Sigmoid colon (tissue), 7 donors: Measurements from ENCODE around the gene INPP5D. TPM values are rescaled to one million over a fixed set of nuclear protein-coding genes. Genes with fewer than 3 reads are reported as not detected.

Experiments used
- DNase-seq: peaks from one replicate; pipeline ENCODE4 v3.0.0-alpha.2; 2019
- H3K27ac ChIP-seq, 4 donors: fragments of 200-600 bp; sonication (generic); one replicate each; pipeline ENCODE4 v1.5.1; 2016 to 2019; ENCODE audit warnings: mild to moderate bottlenecking in 1 of 4
- H3K27me3 ChIP-seq, 3 donors: fragments of 200-600 bp; sonication (generic); one replicate each; pipeline ENCODE4 v1.5.1; 2019; ENCODE audit warnings: mild to moderate bottlenecking in 1 of 3
- H3K36me3 ChIP-seq, 4 donors: fragments of 200-600 bp; sonication (generic); one replicate each; pipeline ENCODE4 v1.5.1; 2016 to 2019
- H3K4me1 ChIP-seq, 4 donors: fragments of 200-600 bp; sonication (generic); one replicate each; pipeline ENCODE4 v1.5.1; 2017 to 2019
- H3K4me3 ChIP-seq, 4 donors: fragments of 200-600 bp; sonication (generic); one replicate each; pipeline ENCODE4 v1.5.1; 2017 to 2019; ENCODE audit warnings: mild to moderate bottlenecking in 2 of 4, moderate library complexity in 1 of 4
- H3K9me3 ChIP-seq, 4 donors: fragments of 200-600 bp in 3 of 4; sonication (generic) in 3 of 4; one replicate each; pipeline versions ENCODE4 v1.5.1 to v1.6.1; 2013 to 2019
- EP300 ChIP-seq, 4 donors: sonication (generic); formaldehyde crosslinking; IDR thresholded peaks; one replicate each; pipeline ENCODE4 v1.6.1; 2017; ENCODE audit warnings: antibody characterized with exemption in 4 of 4
- POLR2A ChIP-seq, 2 donors: fragments of 450-650 bp; IDR thresholded peaks; one replicate each; pipeline ENCODE4 v1.6.1; 2016; ENCODE audit warnings: antibody characterized with exemption in 2 of 2, mild to moderate bottlenecking in 2 of 2, moderate library complexity in 2 of 2
- POLR2AphosphoS5 ChIP-seq, 4 donors: sonication (generic); formaldehyde crosslinking; IDR thresholded peaks; one replicate each; pipeline ENCODE4 v1.6.1; 2017; ENCODE audit warnings: antibody characterized with exemption in 4 of 4
- WGBS, 2 donors: extraction: QIAGEN DNeasy Blood & Tissue Kit; methylation state at CpG; one replicate each; pipeline ENCODE4 v1.1.7; 2013; 5-methylcytosine and 5-hydroxymethylcytosine counted together
- intact Hi-C: fragments of 100-400 bp; cut with DNase I; formaldehyde crosslinking; loops from one replicate; pipeline ENCODE4 v1.15.1; 2023
- polyA plus RNA-seq, 3 donors: library from polyadenylated mRNA; stranded (reverse); fragments of 200-250 nt; gene quantifications; one replicate each; pipeline ENCODE4 v1.2.3, GENCODE V29; 2013
- total RNA-seq, 4 donors: library from RNA; depleted of rRNA; stranded (reverse); fragments of >200 nt; gene quantifications; one replicate each; pipeline ENCODE4 v1.1.0, GENCODE V29; 2016
- TF ChIP-seq, protein P1 (sequence below), 4 experiments: fragments of 450-650 bp in 3 of 4; fragments of 200-600 bp in 1 of 4; IDR thresholded peaks; one replicate each; pipeline ENCODE4 v1.5.1; 2016 to 2019; ENCODE audit warnings: antibody characterized with exemption in 4 of 4, mild to moderate bottlenecking in 3 of 4, moderate library complexity in 2 of 4
- donor health status: healthy with polysubstance abuse.
- donor health status: Bipolar disorder and iron deficiency.
- donor health status: healthy.

The INPP5D gene
- total and polyA plus RNA-seq, 7 donors: 4.2 to 44.8 (median 8.7) TPM

DNA sequence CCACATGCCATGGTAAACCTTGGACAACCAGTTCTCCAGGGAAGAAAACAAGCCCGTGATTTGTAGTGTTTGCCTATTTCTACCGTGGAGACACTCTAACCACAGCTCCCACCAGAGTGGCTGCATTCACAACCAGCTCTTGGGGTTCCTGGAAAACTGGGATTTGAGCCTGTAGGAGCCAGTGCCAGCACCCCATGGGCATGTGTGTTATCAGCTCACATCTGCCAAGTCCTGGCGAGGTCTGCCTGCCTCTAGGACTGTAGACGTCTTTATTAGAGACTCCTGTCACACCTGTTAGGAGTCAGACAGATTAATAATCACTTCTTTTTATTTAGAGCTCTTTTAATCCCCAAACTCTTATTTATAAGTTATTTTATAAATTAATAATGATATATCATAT is 41.0 kb downstream of the INPP5D start:
- WGBS, 2 donors: 60 to 62% methylated on average over 4 of the region's 4 CpGs
- H3K9me3 ChIP-seq: no peaks in the 10 kb centered on the region
- intact Hi-C loops: no loop called here
- no peak overlapping the region for H3K4me3 ChIP-seq
- no peaks in the 10 kb centered on the region for H3K4me1 ChIP-seq
- no peaks in the 10 kb centered on the region for H3K27me3 ChIP-seq
- DNase-seq: no peak
- H3K27ac ChIP-seq: no peak overlapping the region
- no peaks in the 10 kb centered on the region for H3K36me3 ChIP-seq
- TF ChIP-seq POLR2A (IDR thresholded peaks at IDR 0.05): no peak
- no peak for TF ChIP-seq EP300 (IDR thresholded peaks at IDR 0.05)
- TF ChIP-seq, protein P1, sequence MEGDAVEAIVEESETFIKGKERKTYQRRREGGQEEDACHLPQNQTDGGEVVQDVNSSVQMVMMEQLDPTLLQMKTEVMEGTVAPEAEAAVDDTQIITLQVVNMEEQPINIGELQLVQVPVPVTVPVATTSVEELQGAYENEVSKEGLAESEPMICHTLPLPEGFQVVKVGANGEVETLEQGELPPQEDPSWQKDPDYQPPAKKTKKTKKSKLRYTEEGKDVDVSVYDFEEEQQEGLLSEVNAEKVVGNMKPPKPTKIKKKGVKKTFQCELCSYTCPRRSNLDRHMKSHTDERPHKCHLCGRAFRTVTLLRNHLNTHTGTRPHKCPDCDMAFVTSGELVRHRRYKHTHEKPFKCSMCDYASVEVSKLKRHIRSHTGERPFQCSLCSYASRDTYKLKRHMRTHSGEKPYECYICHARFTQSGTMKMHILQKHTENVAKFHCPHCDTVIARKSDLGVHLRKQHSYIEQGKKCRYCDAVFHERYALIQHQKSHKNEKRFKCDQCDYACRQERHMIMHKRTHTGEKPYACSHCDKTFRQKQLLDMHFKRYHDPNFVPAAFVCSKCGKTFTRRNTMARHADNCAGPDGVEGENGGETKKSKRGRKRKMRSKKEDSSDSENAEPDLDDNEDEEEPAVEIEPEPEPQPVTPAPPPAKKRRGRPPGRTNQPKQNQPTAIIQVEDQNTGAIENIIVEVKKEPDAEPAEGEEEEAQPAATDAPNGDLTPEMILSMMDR (IDR thresholded peaks at IDR 0.05): no peak
- no peak for TF ChIP-seq POLR2AphosphoS5 (IDR thresholded peaks at IDR 0.05)

DNA sequence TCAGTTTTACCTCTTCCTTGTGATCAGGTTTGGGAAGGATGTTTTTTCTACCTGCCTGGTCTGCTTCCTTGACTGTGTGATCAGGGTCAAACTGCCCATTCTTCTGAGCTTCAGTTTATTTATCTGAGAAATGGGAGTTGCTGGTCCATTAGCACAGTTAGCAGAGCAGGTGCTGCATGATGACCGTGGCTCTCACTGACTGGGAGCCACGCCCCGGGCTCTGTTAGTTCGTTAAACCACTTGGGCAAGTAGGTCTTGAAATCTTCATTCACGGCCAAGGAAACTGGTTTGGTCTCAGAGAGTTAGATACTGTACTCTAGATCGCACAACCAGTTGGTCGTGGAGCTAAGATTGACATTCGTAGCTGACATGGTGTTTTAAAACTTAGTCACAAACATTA is 41.7 kb downstream of the INPP5D start:
- H3K4me1 ChIP-seq: no peaks in the 10 kb centered on the region
- no peak overlapping the region for H3K27ac ChIP-seq
- H3K36me3 ChIP-seq: no peaks in the 10 kb centered on the region
- H3K4me3 ChIP-seq: no peak overlapping the region
- intact Hi-C loops: no loop called here
- 48 to 79% methylated on average over 8 of the region's 8 CpGs for WGBS, 2 donors
- no peak for DNase-seq
- no peaks in the 10 kb centered on the region for H3K9me3 ChIP-seq
- TF ChIP-seq EP300 (IDR thresholded peaks at IDR 0.05) (no peak), POLR2AphosphoS5 (IDR thresholded peaks at IDR 0.05) (no peak)
- TF ChIP-seq, protein P1 (IDR thresholded peaks at IDR 0.05): no peak
- no peaks in the 10 kb centered on the region for H3K27me3 ChIP-seq

DNA sequence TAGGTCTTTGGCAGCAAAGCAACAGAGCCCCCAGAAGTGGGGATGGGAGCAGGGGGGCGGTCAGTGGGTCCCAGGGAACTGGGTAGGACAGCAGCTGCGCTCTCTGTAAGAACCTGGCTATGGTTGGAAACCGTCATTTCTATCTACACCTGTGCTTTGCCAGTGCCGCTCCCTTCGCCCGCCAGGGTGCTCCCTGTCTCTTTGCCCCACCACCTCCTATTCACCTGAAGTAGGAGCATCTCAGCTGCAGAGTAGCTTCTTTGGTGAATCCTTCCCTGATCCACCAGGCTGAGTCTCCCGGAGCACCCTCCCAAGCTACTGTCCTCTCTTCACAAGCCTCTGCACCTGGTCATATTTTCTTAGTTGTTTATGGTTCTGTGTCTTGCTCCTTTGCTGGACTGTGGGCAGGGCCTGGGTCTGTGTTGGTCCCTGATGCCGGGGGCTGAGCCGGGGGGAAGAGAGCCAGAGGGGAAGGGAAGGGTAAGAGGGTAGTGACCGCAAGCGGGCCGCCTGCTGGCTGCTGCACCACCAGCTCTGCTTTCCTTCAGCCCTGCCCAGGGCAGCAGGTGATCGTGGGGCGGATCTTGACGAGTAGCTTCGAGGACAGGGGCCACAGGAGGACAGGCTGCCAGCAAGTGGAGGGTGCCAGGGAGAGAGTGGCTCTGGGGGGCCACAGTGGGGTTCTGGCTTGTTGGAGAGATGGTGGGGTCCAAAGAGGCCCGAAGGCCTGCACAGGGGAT is 45.2 kb downstream of the INPP5D start:
- Histone ChIP-seq H3K27me3 (no peaks in the 10 kb centered on the region), H3K4me3 (no peak overlapping the region), H3K36me3 (no peaks in the 10 kb centered on the region), H3K4me1 (no peaks in the 10 kb centered on the region), H3K27ac (no peak overlapping the region), H3K9me3 (no peaks in the 10 kb centered on the region)
- TF ChIP-seq POLR2A (IDR thresholded peaks at IDR 0.05) (no peak), POLR2AphosphoS5 (IDR thresholded peaks at IDR 0.05) (no peak), EP300 (IDR thresholded peaks at IDR 0.05) (no peak)
- TF ChIP-seq, protein P1 (IDR thresholded peaks at IDR 0.05): no peak
- intact Hi-C loops: no loop called here
- DNase-seq: no peak
- WGBS, 2 donors: 89 to 94% methylated on average over 17 of the region's 17 CpGs

DNA sequence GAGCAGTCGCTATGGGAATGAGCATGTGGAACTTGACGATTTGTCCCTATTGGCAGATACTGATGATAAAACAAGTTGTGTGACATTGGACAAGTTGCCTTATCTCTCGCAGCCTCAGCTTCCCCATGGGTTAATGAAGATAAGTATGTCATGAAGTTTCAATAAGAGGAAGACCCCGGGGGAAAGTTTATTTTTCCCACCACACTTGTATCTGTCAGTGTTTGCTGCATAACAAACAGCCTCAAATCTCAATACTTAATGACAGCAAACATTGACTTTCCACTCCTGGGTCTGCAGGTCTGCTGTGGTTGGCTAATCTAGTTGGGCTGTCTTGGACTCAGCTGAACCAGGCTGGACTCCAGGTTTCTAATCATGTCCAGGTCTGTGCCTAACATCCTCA is 45.8 kb downstream of the INPP5D start:
- TF ChIP-seq EP300 (IDR thresholded peaks at IDR 0.05): no peak
- TF ChIP-seq POLR2AphosphoS5 (IDR thresholded peaks at IDR 0.05): no peak
- no peak for TF ChIP-seq POLR2A (IDR thresholded peaks at IDR 0.05)
- TF ChIP-seq, protein P1 (IDR thresholded peaks at IDR 0.05): no peak
- intact Hi-C loops: no loop called here

DNA sequence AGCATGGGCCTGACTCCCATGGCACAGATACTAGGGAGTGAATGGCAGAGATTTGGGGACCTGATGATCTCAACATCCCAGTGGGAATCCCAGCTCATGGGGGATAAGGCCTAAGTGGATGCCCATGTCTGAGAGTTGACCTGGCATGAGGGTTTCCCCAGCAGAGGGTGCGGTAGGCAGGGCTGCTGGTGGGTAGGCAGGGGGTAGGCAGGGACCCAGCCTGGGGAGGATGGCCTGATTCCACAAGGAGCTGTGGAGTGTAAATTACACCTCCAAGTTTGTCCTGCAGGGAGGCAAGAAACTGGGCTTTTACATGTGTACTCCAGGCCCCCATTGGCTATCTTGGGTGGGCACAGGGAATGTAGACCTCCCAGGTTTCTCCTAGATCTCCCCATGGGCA is 46.9 kb downstream of the INPP5D start:
- WGBS, 2 donors: 96 to 98% methylated on average over 1 of the region's 1 CpG
- Histone ChIP-seq H3K36me3 (no peaks in the 10 kb centered on the region), H3K9me3 (no peaks in the 10 kb centered on the region), H3K4me3 (no peak overlapping the region), H3K4me1 (no peaks in the 10 kb centered on the region), H3K27ac (no peak overlapping the region), H3K27me3 (no peaks in the 10 kb centered on the region)
- DNase-seq: no peak
- TF ChIP-seq EP300 (IDR thresholded peaks at IDR 0.05) (no peak), POLR2AphosphoS5 (IDR thresholded peaks at IDR 0.05) (no peak), POLR2A (IDR thresholded peaks at IDR 0.05) (no peak)
- TF ChIP-seq, protein P1 (IDR thresholded peaks at IDR 0.05): no peak
- intact Hi-C loops: no loop called here

More for the DNA sequence above, 45.8 kb downstream of the INPP5D start:
- H3K27me3 ChIP-seq: no peaks in the 10 kb centered on the region
- no peaks in the 10 kb centered on the region for H3K36me3 ChIP-seq
- 91 to 95% methylated on average over 4 of the region's 4 CpGs for WGBS, 2 donors
- H3K4me3 ChIP-seq: no peak overlapping the region
- no peak overlapping the region for H3K27ac ChIP-seq
- no peaks in the 10 kb centered on the region for H3K4me1 ChIP-seq
- no peak for DNase-seq
- H3K9me3 ChIP-seq: no peaks in the 10 kb centered on the region
